Measurements from ENCODE around the gene PMP22.
A peak's percentile ranks its signal among the peaks of the same experiment; 100 is the strongest.

PMP22 gene

DNA sequence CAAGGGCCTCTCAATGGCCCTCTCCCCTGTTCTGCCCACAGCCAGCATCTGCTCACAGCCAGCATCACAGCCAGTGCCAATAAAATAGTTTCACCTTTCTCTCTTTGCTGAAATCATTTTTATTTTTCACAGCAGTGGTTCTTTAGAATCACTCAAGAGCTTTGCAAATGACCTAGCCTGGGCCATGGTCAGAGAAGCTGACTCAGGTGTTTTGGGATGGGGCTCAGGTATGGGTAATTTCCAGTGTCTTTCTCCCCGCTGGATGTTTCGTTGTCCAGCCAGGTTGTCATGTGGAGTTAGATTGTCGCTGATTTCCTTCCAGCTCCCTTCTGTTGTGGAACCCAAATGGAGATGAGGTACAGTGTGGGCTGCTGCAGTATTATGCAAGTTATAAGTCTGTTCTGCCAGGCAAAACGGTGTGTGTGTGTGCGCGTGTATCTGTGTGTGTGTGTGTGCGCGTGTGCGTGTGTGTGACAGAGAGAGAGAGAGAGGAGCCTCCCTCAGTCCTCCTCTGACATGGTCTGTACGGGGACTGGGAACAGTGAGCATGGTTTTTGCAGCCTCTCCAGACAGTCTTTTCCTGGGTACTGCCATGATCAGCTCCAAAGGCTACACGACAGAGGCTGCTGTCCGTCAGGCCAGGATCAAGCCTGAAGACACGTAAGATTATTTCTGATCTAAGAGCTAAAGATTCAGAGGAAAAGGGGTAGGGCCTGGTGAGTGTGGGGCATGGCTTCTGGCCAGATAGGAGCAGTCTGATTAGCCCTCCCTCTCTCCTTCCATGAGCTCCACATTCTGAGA lies 1.4 kb upstream of the PMP22 start:
- H3K27ac ChIP-seq: no peak overlapping the region
- H4K20me1 ChIP-seq: no peaks in the 10 kb centered on the region
- no peak overlapping the region for H3K4me2 ChIP-seq
- peaks cover 29% of the 10 kb centered on the region for H3K27me3 ChIP-seq
- no peak for TF ChIP-seq Cebpa-rat (IDR thresholded peaks at IDR 0.05)
- H3K36me3 ChIP-seq: no peaks in the 10 kb centered on the region
- no peak overlapping the region for H3K9ac ChIP-seq
- peaks cover 2% of the 10 kb centered on the region for H3K4me1 ChIP-seq
- H3K9me3 ChIP-seq: no peaks in the 10 kb centered on the region
- no peak overlapping the region for H3K4me3 ChIP-seq

- Histone ChIP-seq H3K36me3 (no peaks in the 10 kb centered on the region), H3K27ac (no peak overlapping the region)
- TF ChIP-seq Cebpa-rat (IDR thresholded peaks at IDR 0.05): no peak
Observed at GRCh38 chr17:15264542-15264941, 584 bp downstream of the PMP22 start.

DNA sequence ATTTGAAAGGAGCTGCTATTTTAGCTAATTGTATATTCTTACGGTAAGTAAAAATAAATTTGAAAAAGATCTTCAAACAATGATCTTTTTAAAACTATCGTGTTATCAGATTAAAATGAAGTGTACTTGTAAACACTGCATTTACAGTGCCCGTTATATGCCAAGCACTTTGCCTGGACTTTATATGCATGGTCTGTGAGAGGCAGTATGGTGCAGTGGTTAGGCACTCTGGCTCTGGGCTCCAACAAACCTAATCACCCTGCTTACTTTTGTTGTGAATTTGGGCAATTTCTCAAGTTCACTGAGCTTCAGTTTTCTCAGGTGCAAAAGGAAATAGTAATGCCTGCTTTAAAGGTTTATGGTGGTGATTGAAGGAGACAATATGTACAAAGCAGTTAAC lies 1.4 kb downstream of the PMP22 start:
- H3K36me3 ChIP-seq: no peaks in the 10 kb centered on the region
- H3K4me2 ChIP-seq: no peak overlapping the region
- H3K9ac ChIP-seq: no peak overlapping the region
- H4K20me1 ChIP-seq: no peaks in the 10 kb centered on the region
- H3K4me3 ChIP-seq: no peak overlapping the region
- no peak overlapping the region for H3K27ac ChIP-seq
- peaks cover 15% of the 10 kb centered on the region for H3K4me1 ChIP-seq
- peaks cover 40% of the 10 kb centered on the region for H3K27me3 ChIP-seq
- H3K9me3 ChIP-seq: no peaks in the 10 kb centered on the region
- TF ChIP-seq Cebpa-rat (IDR thresholded peaks at IDR 0.05): no peak

More at GRCh38 chr17:15264542-15264941, 584 bp downstream of the PMP22 start:
- H3K9ac ChIP-seq: no peak overlapping the region
- H3K4me2 ChIP-seq: no peak overlapping the region
- H3K4me1 ChIP-seq: peaks cover 15% of the 10 kb centered on the region
- H3K4me3 ChIP-seq: no peak overlapping the region
- H3K27me3 ChIP-seq: peaks cover 40% of the 10 kb centered on the region
- no peaks in the 10 kb centered on the region for H3K9me3 ChIP-seq
- H4K20me1 ChIP-seq: no peaks in the 10 kb centered on the region

- Histone ChIP-seq H3K9ac (no peak overlapping the region), H4K20me1 (no peaks in the 10 kb centered on the region), H3K4me2 (no peak overlapping the region), H3K4me1 (peaks cover 15% of the 10 kb centered on the region), H3K36me3 (no peaks in the 10 kb centered on the region), H3K27me3 (peaks cover 40% of the 10 kb centered on the region), H3K4me3 (no peak overlapping the region), H3K27ac (no peak overlapping the region), H3K9me3 (no peaks in the 10 kb centered on the region)
- no peak for TF ChIP-seq Cebpa-rat (IDR thresholded peaks at IDR 0.05)
Observed at GRCh38 chr17:15263206-15263579, 1.9 kb downstream of the PMP22 start.

GRCh38 chr17:15262291-15263205 lies 2.6 kb downstream of the PMP22 start:
- no peak overlapping the region for H3K9ac ChIP-seq
- H3K27me3 ChIP-seq: peaks cover 40% of the 10 kb centered on the region
- no peak overlapping the region for H3K27ac ChIP-seq
- no peak for TF ChIP-seq Cebpa-rat (IDR thresholded peaks at IDR 0.05)
- no peak overlapping the region for H3K4me3 ChIP-seq
- H3K36me3 ChIP-seq: no peaks in the 10 kb centered on the region
- no peak overlapping the region for H3K4me2 ChIP-seq
- H3K4me1 ChIP-seq: peaks cover 20% of the 10 kb centered on the region
- H4K20me1 ChIP-seq: no peaks in the 10 kb centered on the region
- no peaks in the 10 kb centered on the region for H3K9me3 ChIP-seq

DNA sequence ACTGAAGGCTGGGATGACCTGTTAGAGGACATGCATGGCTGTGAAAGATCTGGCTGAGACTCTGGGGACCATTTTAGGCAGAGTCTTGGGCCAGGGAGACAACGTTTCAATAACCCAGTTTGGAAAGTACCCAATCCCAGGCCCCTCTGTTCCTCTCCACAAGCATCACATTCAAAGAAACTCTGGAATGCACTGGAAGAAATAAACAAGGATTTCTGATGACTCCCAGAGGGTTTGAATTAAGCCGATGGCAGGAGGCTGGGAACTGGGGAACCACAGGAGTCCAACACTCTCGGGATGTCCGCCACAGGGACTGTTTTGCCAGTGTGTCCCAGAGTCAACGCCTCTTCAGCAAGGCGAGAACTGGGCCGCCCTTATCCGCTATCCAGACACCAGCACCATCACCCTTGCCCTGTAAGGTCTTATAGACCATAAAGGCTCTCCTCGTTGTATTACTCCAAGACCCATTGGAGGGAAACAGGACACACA lies 3.3 kb downstream of the PMP22 start:
- TF ChIP-seq Cebpa-rat (IDR thresholded peaks at IDR 0.05): no peak
- H3K9ac ChIP-seq: no peak overlapping the region
- no peaks in the 10 kb centered on the region for H4K20me1 ChIP-seq
- peaks cover 27% of the 10 kb centered on the region for H3K4me1 ChIP-seq
- H3K36me3 ChIP-seq: no peaks in the 10 kb centered on the region
- no peak overlapping the region for H3K27ac ChIP-seq
- peak overlapping the region; percentile 89; the same call in 1 of the 2 replicates for H3K4me2 ChIP-seq
- no peaks in the 10 kb centered on the region for H3K9me3 ChIP-seq
- H3K27me3 ChIP-seq: peaks cover 40% of the 10 kb centered on the region
- no peak overlapping the region for H3K4me3 ChIP-seq

DNA sequence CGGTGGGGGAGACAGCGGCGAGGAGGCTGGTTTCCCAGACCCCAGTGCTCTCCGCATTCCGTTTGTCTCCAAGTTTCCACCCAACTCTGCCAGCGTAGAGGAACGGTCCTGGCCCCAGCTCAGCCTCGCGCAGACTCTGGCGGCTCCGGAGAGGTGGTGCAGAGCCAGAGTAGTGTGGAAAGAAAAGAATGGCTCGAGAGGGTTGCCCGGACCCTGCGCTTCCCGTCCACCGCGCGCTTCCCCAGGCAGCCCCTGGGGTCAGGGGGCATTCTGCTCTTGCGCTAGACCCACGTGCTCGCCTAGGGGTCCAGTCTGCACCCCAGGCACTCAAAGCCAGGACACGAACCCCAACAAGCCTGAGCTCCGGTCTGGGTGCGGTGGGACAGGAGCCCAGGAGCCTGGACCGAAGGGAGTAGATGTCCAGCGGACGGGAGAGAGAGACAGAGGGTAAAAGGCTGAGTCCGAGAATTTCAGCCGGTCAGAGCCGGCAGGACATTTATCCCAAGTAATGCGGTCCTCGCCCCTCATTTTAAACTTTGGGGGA lies 3.8 kb downstream of the PMP22 start:
- H3K4me1 ChIP-seq: peaks cover 32% of the 10 kb centered on the region
- H4K20me1 ChIP-seq: no peaks in the 10 kb centered on the region
- no peak overlapping the region for H3K27ac ChIP-seq
- H3K36me3 ChIP-seq: no peaks in the 10 kb centered on the region
- TF ChIP-seq Cebpa-rat (IDR thresholded peaks at IDR 0.05): no peak
- 0 out of 2 replicates have a peak overlapping the region, but pooled peaks have one; percentile 62 for H3K9ac ChIP-seq
- H3K9me3 ChIP-seq: no peaks in the 10 kb centered on the region
- peaks cover 40% of the 10 kb centered on the region for H3K27me3 ChIP-seq
- H3K4me3 ChIP-seq: peak overlapping the region; percentile 69
- peak overlapping the region; percentile 89 for H3K4me2 ChIP-seq

DNA sequence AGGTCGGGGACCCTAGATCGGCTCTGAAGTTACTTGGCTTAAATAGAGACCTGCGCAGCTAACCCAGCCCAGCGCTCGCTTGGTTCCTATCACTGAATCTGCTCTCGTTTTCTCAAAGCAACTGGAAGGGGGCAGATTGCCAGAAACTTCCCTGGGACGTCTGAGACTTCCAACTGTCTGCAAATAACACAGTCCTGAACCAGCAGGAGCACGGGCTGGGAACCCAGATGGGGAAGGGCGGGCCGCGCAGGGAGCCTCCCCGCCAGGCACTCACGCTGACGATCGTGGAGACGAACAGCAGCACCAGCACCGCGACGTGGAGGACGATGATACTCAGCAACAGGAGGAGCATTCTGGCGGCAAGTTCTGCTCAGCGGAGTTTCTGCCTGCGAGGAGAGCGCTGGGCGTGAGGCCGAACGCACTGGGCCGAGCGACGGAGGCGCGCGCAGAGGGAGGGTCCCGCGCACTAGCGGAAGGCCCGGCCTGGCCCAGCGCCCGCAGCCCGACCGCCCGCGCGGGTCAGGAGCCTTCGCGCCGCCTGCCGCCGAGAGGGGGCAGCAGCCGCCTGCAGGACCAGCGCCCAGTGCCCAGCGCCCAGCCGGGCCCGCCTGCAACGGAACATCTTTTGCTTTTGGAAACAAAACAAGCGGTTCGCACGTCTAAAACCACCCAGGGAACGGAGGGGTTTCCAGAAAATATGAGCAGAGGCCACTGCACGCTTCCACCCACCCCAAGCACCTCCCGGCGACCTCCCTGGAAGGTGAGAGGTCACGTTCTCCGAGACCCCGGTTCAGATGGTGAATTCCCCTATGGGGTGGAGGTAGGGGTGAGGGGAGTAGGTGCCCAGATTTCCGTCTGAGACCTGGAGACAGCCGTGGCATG lies 4.5 kb downstream of the PMP22 start:
- Histone ChIP-seq H3K36me3 (no peaks in the 10 kb centered on the region), H3K9ac (peak overlapping the region; percentile 62), H3K4me3 (peak overlapping the region; percentile 69), H3K27me3 (peaks cover 40% of the 10 kb centered on the region), H3K9me3 (no peaks in the 10 kb centered on the region), H3K27ac (no peak overlapping the region), H3K4me2 (peak overlapping the region; percentile 89), H3K4me1 (peaks cover 37% of the 10 kb centered on the region), H4K20me1 (no peaks in the 10 kb centered on the region)
- TF ChIP-seq Cebpa-rat (IDR thresholded peaks at IDR 0.05): no peak

Data from BLaER1 (cell line).